Neural progenitor cell (in vitro differentiated cells): ENCODE results near the gene OR10K1. TPM values are rescaled to one million over a fixed set of nuclear protein-coding genes. Genes with fewer than 3 reads are reported as not detected.

ENCODE experiments used
- DNase-seq: peaks from one replicate; pipeline ENCODE4 v3.0.0-alpha.2; 2016; ENCODE audit warnings: low spot score
- H2AFZ ChIP-seq: fragments of 200-600 bp; sonication (generic); replicated peaks from 2 replicates; pipeline ENCODE4 v1.6.1; 2016; ENCODE audit warnings: antibody characterized with exemption
- H3F3A ChIP-seq: fragments of 200-600 bp; sonication (generic); 2 replicates; pipeline ENCODE4 v1.6.1; 2016; ENCODE audit warnings: antibody characterized with exemption, low read depth
- H3K27ac ChIP-seq: fragments of 200-600 bp; sonication (generic); 2 replicates; pipeline ENCODE4 v1.5.1; 2016; ENCODE audit warnings: mild to moderate bottlenecking
- H3K27me3 ChIP-seq: fragments of 200-600 bp; sonication (generic); 2 replicates; pipeline ENCODE4 v1.6.1; 2016; ENCODE audit warnings: mild to moderate bottlenecking, moderate library complexity
- H3K36me3 ChIP-seq: fragments of 200-600 bp; sonication (generic); 2 replicates; pipeline ENCODE4 v1.5.1; 2016
- H3K4me1 ChIP-seq: fragments of 200-600 bp; sonication (generic); 2 replicates; pipeline ENCODE4 v1.6.1; 2016; ENCODE audit warnings: mixed run types
- H3K4me2 ChIP-seq: fragments of 200-600 bp; sonication (generic); 2 replicates; pipeline ENCODE4 v1.6.1; 2016
- H3K4me3 ChIP-seq: fragments of 200-600 bp; sonication (generic); 2 replicates; pipeline ENCODE4 v1.5.1; 2016
- H3K79me2 ChIP-seq: fragments of 200-600 bp; sonication (generic); 2 replicates; pipeline ENCODE4 v1.6.1; 2016; ENCODE audit warnings: low read depth
- H3K9ac ChIP-seq: fragments of 200-600 bp; sonication (generic); 2 replicates; pipeline ENCODE4 v1.6.1; 2016
- H3K9me3 ChIP-seq: fragments of 200-600 bp; sonication (generic); 2 replicates; pipeline ENCODE4 v1.5.1; 2016; ENCODE audit warnings: low read depth
- H4K20me1 ChIP-seq: fragments of 200-600 bp; sonication (generic); 2 replicates; pipeline ENCODE4 v1.6.1; 2016; ENCODE audit warnings: low read depth
- H3K27ac Mint-ChIP-seq: 3 replicates; pipeline ENCODE4 v1.8.0; 2021; ENCODE audit warnings: mixed read lengths
- H3K27me3 Mint-ChIP-seq: 2 replicates; pipeline ENCODE4 v1.8.0; 2022; ENCODE audit warnings: low read depth, mild to moderate bottlenecking, inconsistent platforms, moderate library complexity, mixed read lengths; ENCODE audit not compliant: insufficient read depth
- H3K36me3 Mint-ChIP-seq: 3 replicates; pipeline ENCODE4 v1.8.0; 2021; ENCODE audit warnings: mixed read lengths
- H3K4me1 Mint-ChIP-seq: 3 replicates; pipeline ENCODE4 v1.8.0; 2021; ENCODE audit warnings: mixed read lengths
- H3K4me3 Mint-ChIP-seq: 3 replicates; pipeline ENCODE4 v1.8.0; 2021; ENCODE audit warnings: mild to moderate bottlenecking, moderate library complexity, mixed read lengths
- H3K9me3 Mint-ChIP-seq: 3 replicates; pipeline ENCODE4 v1.8.0; 2020; ENCODE audit warnings: mixed read lengths
- EZH2 ChIP-seq: fragments of 200-600 bp; sonication (generic); IDR thresholded peaks from 2 replicates; pipeline ENCODE4 v1.6.1; 2017; ENCODE audit warnings: antibody characterized with exemption, mild to moderate bottlenecking, moderate library complexity
- EZH2phosphoT487 ChIP-seq: fragments of 200-600 bp; sonication (generic); IDR thresholded peaks from 2 replicates; pipeline ENCODE4 v1.6.1; 2017; ENCODE audit warnings: antibody characterized with exemption
- total RNA-seq: library from RNA; depleted of rRNA; stranded (reverse); fragments of >200 nt; gene quantifications from 2 replicates; pipeline ENCODE4 v1.2.3, GENCODE V29; 2015; ENCODE audit warnings: low replicate concordance
- TF ChIP-seq, protein P1 (sequence below): fragments of 200-600 bp; sonication (generic); IDR thresholded peaks from 2 replicates; pipeline ENCODE4 v1.5.1; 2017; ENCODE audit warnings: antibody characterized with exemption, mild to moderate bottlenecking

Gene OR10K1, protein sequence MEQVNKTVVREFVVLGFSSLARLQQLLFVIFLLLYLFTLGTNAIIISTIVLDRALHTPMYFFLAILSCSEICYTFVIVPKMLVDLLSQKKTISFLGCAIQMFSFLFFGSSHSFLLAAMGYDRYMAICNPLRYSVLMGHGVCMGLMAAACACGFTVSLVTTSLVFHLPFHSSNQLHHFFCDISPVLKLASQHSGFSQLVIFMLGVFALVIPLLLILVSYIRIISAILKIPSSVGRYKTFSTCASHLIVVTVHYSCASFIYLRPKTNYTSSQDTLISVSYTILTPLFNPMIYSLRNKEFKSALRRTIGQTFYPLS
- total RNA-seq, result 0.06 TPM in 1 of 2 replicates, not detected in the other

DNA sequence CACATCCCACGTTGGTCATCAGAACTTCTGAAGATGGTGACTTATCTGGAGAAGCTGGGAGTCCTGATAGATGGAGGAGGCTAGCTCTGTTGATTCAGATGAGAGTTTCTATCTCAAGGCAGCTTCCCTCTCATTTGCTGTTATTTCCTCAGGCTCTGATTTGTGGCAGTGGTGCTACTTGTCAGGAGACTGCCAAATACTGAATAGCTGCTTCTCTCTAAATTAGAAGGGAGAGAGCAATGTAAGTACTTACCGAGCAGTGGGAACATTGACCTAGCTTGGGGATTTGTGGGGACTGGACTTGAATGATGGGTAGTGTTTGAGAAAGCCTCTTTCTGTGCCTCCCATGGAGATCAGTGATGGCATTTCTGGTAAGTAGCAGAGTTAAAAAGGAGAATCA, at the start of gene OR10K1:
OR10K1 (plus strand) TSS at position 301 of the 400 bp plus-strand sequence. CDS start 3,728 bp downstream, outside the sequence.
- no peak within 1 kb of the TSS for H3K4me2 ChIP-seq
- H4K20me1 ChIP-seq, result no peaks in the 10 kb centered on the region
- no peaks in the 10 kb centered on the region for H3K9me3 ChIP-seq
- Mint-ChIP-seq H3K27ac (no peak within 1 kb of the TSS), H3K27me3 (no peaks in the 10 kb centered on the region), H3K9me3 (no peaks in the 10 kb centered on the region), H3K4me1 (no peaks in the 10 kb centered on the region), H3K36me3 (no peaks in the 10 kb centered on the region), H3K4me3 (no peak within 1 kb of the TSS)
- TF ChIP-seq EZH2phosphoT487, result no peak
- no peak for TF ChIP-seq EZH2
- TF ChIP-seq, protein P1, sequence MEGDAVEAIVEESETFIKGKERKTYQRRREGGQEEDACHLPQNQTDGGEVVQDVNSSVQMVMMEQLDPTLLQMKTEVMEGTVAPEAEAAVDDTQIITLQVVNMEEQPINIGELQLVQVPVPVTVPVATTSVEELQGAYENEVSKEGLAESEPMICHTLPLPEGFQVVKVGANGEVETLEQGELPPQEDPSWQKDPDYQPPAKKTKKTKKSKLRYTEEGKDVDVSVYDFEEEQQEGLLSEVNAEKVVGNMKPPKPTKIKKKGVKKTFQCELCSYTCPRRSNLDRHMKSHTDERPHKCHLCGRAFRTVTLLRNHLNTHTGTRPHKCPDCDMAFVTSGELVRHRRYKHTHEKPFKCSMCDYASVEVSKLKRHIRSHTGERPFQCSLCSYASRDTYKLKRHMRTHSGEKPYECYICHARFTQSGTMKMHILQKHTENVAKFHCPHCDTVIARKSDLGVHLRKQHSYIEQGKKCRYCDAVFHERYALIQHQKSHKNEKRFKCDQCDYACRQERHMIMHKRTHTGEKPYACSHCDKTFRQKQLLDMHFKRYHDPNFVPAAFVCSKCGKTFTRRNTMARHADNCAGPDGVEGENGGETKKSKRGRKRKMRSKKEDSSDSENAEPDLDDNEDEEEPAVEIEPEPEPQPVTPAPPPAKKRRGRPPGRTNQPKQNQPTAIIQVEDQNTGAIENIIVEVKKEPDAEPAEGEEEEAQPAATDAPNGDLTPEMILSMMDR, result no peak
- H3K27ac ChIP-seq, result no peak within 1 kb of the TSS
- no peaks in the 10 kb centered on the region for H3K4me1 ChIP-seq
- H2AFZ ChIP-seq, result no peak within 1 kb of the TSS
- no peaks in the 10 kb centered on the region for H3F3A ChIP-seq
- DNase-seq, result no peak
- no peaks in the 10 kb centered on the region for H3K79me2 ChIP-seq
- no peaks in the 10 kb centered on the region for H3K27me3 ChIP-seq
- no peak within 1 kb of the TSS for H3K4me3 ChIP-seq
- no peaks in the 10 kb centered on the region for H3K36me3 ChIP-seq
- no peak within 1 kb of the TSS for H3K9ac ChIP-seq

DNA sequence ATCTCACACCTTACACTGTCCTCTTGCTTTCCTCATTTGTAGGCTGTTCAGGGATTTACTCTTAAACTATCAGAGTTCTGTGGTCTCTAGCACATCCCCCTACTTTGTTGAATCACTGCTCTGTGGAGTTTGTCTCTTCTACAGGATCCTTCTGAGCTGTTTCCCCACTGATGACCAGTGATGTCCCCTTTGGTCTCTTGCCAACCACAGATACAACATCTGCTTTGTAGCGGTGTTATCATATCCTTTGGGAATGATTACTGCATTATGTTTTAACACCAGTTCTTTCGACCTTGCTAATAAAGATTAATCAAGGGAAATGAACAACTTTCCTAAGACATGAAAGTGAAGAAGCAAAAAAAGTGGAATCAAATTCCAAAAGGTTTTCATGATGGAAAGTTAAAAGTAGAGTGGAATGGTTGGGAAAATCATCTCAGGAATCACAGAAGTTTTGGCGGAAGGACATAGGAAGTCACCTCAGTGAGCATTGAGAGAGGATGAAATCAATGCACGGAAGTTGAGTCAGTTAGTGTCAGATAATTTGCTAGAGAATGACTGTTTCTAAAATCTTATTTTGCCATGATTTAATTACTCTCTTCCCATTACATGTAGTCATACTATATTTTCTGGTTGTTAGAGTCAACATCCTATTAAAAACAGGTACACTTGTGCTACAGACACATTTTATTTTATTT, 46.8 kb upstream of the OR10K1 start:
- Mint-ChIP-seq H3K4me1 (no peaks in the 10 kb centered on the region), H3K27me3 (no peaks in the 10 kb centered on the region), H3K9me3 (no peaks in the 10 kb centered on the region), H3K4me3 (no peak overlapping the region), H3K27ac (no peak overlapping the region), H3K36me3 (no peaks in the 10 kb centered on the region)
- no peak overlapping the region for H3K4me3 ChIP-seq
- H3F3A ChIP-seq, result no peaks in the 10 kb centered on the region
- no peaks in the 10 kb centered on the region for H3K27me3 ChIP-seq
- H2AFZ ChIP-seq, result no peak overlapping the region
- no peaks in the 10 kb centered on the region for H3K9me3 ChIP-seq
- no peak overlapping the region for H3K27ac ChIP-seq
- H3K79me2 ChIP-seq, result no peaks in the 10 kb centered on the region
- H3K36me3 ChIP-seq, result no peaks in the 10 kb centered on the region
- no peaks in the 10 kb centered on the region for H4K20me1 ChIP-seq
- no peak for DNase-seq
- no peak overlapping the region for H3K4me2 ChIP-seq
- no peaks in the 10 kb centered on the region for H3K4me1 ChIP-seq
- no peak for TF ChIP-seq EZH2
- TF ChIP-seq EZH2phosphoT487, result no peak
- TF ChIP-seq, protein P1, result no peak
- no peak overlapping the region for H3K9ac ChIP-seq

DNA sequence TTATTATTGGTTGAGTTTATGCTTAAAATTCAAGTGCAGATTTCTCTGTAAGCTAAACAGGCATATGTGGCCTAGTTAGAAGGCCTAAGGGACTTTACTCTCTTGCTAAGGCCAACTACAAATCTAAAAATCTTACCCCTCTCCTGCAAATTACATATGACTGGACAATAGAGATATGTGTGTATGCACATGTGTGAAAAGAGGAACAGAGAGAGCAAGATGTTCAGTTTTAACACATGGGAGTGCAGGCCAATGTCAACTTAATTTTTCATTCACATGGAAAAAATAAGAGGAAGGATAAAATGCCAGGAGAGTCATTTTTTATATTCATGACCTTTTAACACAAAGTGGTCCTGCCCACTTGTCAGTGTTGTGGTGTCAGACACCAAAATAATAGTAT, 44.0 kb upstream of the OR10K1 start:
- no peaks in the 10 kb centered on the region for H4K20me1 ChIP-seq
- H3K4me1 Mint-ChIP-seq, result no peaks in the 10 kb centered on the region
- no peaks in the 10 kb centered on the region for H3K79me2 ChIP-seq
- H3K27me3 ChIP-seq, result no peaks in the 10 kb centered on the region
- H3K9ac ChIP-seq, result no peak overlapping the region
- TF ChIP-seq, protein P1, result no peak
- TF ChIP-seq EZH2 (no peak), EZH2phosphoT487 (no peak)
- H3K36me3 Mint-ChIP-seq, result no peaks in the 10 kb centered on the region
- H3K4me1 ChIP-seq, result peaks cover 8% of the 10 kb centered on the region
- no peak overlapping the region for H3K4me3 Mint-ChIP-seq
- H2AFZ ChIP-seq, result no peak overlapping the region
- DNase-seq, result no peak
- no peak overlapping the region for H3K27ac ChIP-seq
- H3K9me3 ChIP-seq, result no peaks in the 10 kb centered on the region
- H3F3A ChIP-seq, result no peaks in the 10 kb centered on the region
- H3K4me2 ChIP-seq, result no peak overlapping the region
- no peaks in the 10 kb centered on the region for H3K36me3 ChIP-seq
- no peak overlapping the region for H3K4me3 ChIP-seq
- H3K27me3 Mint-ChIP-seq, result no peaks in the 10 kb centered on the region
- no peak overlapping the region for H3K27ac Mint-ChIP-seq
- no peaks in the 10 kb centered on the region for H3K9me3 Mint-ChIP-seq
